HFF-Myc (cell line): ENCODE data around the gene PSMB11.

Experiments
- DNase-seq: peaks from one replicate; pipeline ENCODE4 v3.0.0-alpha.2; 2011; ENCODE audit warnings: low read depth; ENCODE audit errors: extremely low read depth
- H3K4me3 ChIP-seq: replicated peaks from 2 replicates; pipeline ENCODE4 v1.5.1; 2011; ENCODE audit warnings: low read depth, mild to moderate bottlenecking, control low read depth, low read length
- TF ChIP-seq, protein P1 (sequence below): IDR thresholded peaks from 2 replicates; pipeline ENCODE4 v1.5.1; 2012; ENCODE audit warnings: mild to moderate bottlenecking, low read depth, low read length, control low read depth; ENCODE audit errors: missing control alignments

PSMB11 gene

GRCh38 chr14:23058654-23059504 lies 16.9 kb downstream of the PSMB11 start:
- DNase-seq: no peak
- TF ChIP-seq, protein P1, sequence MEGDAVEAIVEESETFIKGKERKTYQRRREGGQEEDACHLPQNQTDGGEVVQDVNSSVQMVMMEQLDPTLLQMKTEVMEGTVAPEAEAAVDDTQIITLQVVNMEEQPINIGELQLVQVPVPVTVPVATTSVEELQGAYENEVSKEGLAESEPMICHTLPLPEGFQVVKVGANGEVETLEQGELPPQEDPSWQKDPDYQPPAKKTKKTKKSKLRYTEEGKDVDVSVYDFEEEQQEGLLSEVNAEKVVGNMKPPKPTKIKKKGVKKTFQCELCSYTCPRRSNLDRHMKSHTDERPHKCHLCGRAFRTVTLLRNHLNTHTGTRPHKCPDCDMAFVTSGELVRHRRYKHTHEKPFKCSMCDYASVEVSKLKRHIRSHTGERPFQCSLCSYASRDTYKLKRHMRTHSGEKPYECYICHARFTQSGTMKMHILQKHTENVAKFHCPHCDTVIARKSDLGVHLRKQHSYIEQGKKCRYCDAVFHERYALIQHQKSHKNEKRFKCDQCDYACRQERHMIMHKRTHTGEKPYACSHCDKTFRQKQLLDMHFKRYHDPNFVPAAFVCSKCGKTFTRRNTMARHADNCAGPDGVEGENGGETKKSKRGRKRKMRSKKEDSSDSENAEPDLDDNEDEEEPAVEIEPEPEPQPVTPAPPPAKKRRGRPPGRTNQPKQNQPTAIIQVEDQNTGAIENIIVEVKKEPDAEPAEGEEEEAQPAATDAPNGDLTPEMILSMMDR: no peak

DNA sequence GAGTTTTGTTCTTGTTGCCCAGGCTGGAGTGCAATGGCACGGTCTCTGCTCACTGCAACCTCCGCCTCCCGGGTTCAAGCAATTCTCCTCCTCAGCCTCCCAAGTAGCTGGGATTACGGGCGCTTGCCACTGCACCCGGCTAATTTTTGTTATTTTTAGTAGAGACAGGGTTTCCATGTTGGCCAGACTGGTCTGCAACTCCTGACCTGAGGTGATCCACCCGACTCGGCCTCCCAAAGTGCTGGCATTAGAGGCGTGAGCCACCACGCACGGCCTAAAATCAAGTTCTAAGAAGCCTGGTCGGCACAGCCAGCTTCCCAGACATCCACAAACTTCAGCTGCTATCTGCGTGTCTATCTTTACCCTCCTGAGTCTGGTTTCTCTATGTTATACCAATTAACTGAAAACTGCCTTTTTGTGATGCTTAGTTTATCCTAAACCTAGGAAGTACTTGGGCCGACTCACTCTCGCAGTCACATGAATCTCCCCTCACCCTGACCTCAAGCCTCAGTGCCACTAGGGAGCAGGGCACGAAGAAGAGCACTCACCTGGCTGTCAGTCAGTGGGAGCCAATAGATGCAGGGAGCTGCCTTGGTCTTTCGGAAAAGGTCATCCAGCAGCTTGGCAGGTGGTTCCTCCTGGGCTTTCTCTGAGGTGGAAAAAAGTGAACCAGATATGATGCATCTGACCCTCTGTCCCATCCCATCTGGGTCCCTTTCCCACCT lies 18.7 kb downstream of the PSMB11 start:
- DNase-seq: no peak
- no peak overlapping the region for H3K4me3 ChIP-seq
- TF ChIP-seq, protein P1: no peak

More at GRCh38 chr14:23058654-23059504, 16.9 kb downstream of the PSMB11 start:
- no peak overlapping the region for H3K4me3 ChIP-seq

- DNase-seq: peak; percentile 93
- TF ChIP-seq, protein P1: no peak
- no peak overlapping the region for H3K4me3 ChIP-seq
Measured at GRCh38 chr14:23062002-23062401, 20.0 kb downstream of the PSMB11 start.

GRCh38 chr14:23063601-23064000 lies 21.6 kb downstream of the PSMB11 start:
- H3K4me3 ChIP-seq: no peak overlapping the region
- TF ChIP-seq, protein P1: no peak
- DNase-seq: no peak

- no peak for DNase-seq
- no peak overlapping the region for H3K4me3 ChIP-seq
Measured at GRCh38 chr14:23066368-23066767, 24.4 kb downstream of the PSMB11 start.

GRCh38 chr14:23066855-23067744 lies 25.1 kb downstream of the PSMB11 start:
- TF ChIP-seq, protein P1: no peak
- DNase-seq: no peak
- no peak overlapping the region for H3K4me3 ChIP-seq

More at GRCh38 chr14:23066368-23066767, 24.4 kb downstream of the PSMB11 start:
- TF ChIP-seq, protein P1: no peak
